Uterus (tissue), 2 donors: ENCODE measurements around the gene YTHDF1.

Experiments used
- CTCF ChIP-seq, 4 experiments: fragments of 200-600 bp in 2 of 4; fragments of 450-650 bp in 2 of 4; sonication (generic) in 2 of 4; IDR thresholded peaks; one replicate each; pipeline ENCODE4 v1.5.1; 2016 to 2019; ENCODE audit warnings: antibody characterized with exemption in 4 of 4, mild to moderate bottlenecking in 2 of 4, moderate library complexity in 1 of 4
- POLR2A ChIP-seq, 2 donors: fragments of 450-650 bp; IDR thresholded peaks; one replicate each; pipeline ENCODE4 v1.6.1; 2016; ENCODE audit warnings: antibody characterized with exemption in 2 of 2, mild to moderate bottlenecking in 1 of 2, moderate library complexity in 1 of 2

GRCh38 chr20:63222541-63222940, 6.6 kb upstream of the YTHDF1 start:
- TF ChIP-seq CTCF (IDR thresholded peaks at IDR 0.05), result no peak
- TF ChIP-seq POLR2A (IDR thresholded peaks at IDR 0.05), result no peak
